Measurements from ENCODE around the gene RAD51B. TPM values are rescaled to one million over a fixed set of nuclear protein-coding genes. Genes with fewer than 3 reads are reported as not detected.

Gene RAD51B
- total RNA-seq, 1 experiment from 2014 or later, result 14.2 TPM

GRCh38 chr14:68684466-68685418, 865.2 kb downstream of the RAD51B start:
- TF ChIP-seq ZMAT4 (CRISPR knock-in tag; IDR thresholded peaks at IDR 0.05) (no peak), TEAD4 (CRISPR knock-in tag; IDR thresholded peaks at IDR 0.05) (no peak), SMAD4 (CRISPR knock-in tag; IDR thresholded peaks at IDR 0.05) (no peak), STAT6 (CRISPR knock-in tag; conservative IDR thresholded peaks at IDR 0.05; ENCODE audit: low read depth) (no peak), IRF1 (CRISPR knock-in tag; IDR thresholded peaks at IDR 0.05) (no peak), SP1 (CRISPR knock-in tag; conservative IDR thresholded peaks at IDR 0.05) (no peak), E2F5 (CRISPR knock-in tag; IDR thresholded peaks at IDR 0.05) (no peak), ZNF671 (CRISPR knock-in tag; IDR thresholded peaks at IDR 0.05) (no peak), ZNF219 (CRISPR knock-in tag; IDR thresholded peaks at IDR 0.05; ENCODE audit: borderline replicate concordance) (no peak), RORB (CRISPR knock-in tag; IDR thresholded peaks at IDR 0.05) (no peak), PRRX2 (CRISPR knock-in tag; IDR thresholded peaks at IDR 0.05) (no peak)
- TF ChIP-seq, protein P1, sequence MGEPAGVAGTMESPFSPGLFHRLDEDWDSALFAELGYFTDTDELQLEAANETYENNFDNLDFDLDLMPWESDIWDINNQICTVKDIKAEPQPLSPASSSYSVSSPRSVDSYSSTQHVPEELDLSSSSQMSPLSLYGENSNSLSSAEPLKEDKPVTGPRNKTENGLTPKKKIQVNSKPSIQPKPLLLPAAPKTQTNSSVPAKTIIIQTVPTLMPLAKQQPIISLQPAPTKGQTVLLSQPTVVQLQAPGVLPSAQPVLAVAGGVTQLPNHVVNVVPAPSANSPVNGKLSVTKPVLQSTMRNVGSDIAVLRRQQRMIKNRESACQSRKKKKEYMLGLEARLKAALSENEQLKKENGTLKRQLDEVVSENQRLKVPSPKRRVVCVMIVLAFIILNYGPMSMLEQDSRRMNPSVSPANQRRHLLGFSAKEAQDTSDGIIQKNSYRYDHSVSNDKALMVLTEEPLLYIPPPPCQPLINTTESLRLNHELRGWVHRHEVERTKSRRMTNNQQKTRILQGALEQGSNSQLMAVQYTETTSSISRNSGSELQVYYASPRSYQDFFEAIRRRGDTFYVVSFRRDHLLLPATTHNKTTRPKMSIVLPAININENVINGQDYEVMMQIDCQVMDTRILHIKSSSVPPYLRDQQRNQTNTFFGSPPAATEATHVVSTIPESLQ (CRISPR knock-in tag; IDR thresholded peaks at IDR 0.05), result no peak
- ChIA-PET POLR2A (no interaction called here), CTCF (no interaction called here)
- no peaks in the 10 kb centered on the region; the same call in 1 of the 2 replicates for H3K27me3 Mint-ChIP-seq (ENCODE audit: low read depth)
- peaks cover 4% of the 10 kb centered on the region; the same call in 1 of the 2 replicates for H3K9me3 Mint-ChIP-seq
- H3K27ac Mint-ChIP-seq, result no peak overlapping the region
- no peaks in the 10 kb centered on the region; the same call in 1 of the 2 replicates for H3K36me3 Mint-ChIP-seq
- no peak for DNase-seq (ENCODE audit: low spot score)
- ATAC-seq, result no peak
- no peak overlapping the region for H3K4me3 Mint-ChIP-seq
- peaks cover 45% of the 10 kb centered on the region for H3K4me1 Mint-ChIP-seq

- DNase-seq (ENCODE audit: low spot score) (no peak), ATAC-seq (no peak)
- ChIA-PET CTCF (interaction anchor here (0.7 kb wide), 1 partner anchor 31 kb away, joined by 3 read pairs; no protein-coding TSS in a partner anchor), POLR2A (no interaction called here)
- Mint-ChIP-seq H3K27me3 (ENCODE audit: low read depth) (no peaks in the 10 kb centered on the region; the same call in none of the 2 replicates), H3K36me3 (no peaks in the 10 kb centered on the region), H3K4me3 (no peak overlapping the region), H3K27ac (no peak overlapping the region), H3K4me1 (peaks cover 52% of the 10 kb centered on the region), H3K9me3 (no peaks in the 10 kb centered on the region)
- TF ChIP-seq ZBTB43 (CRISPR knock-in tag; IDR thresholded peaks at IDR 0.05), result no peak
- TF ChIP-seq ATF1 (CRISPR knock-in tag; IDR thresholded peaks at IDR 0.05), result no peak
- TF ChIP-seq ZNF138 (CRISPR knock-in tag; conservative IDR thresholded peaks at IDR 0.05), result no peak
- no peak for TF ChIP-seq E2F5 (CRISPR knock-in tag; IDR thresholded peaks at IDR 0.05)
- TF ChIP-seq FOXJ3 (CRISPR knock-in tag; IDR thresholded peaks at IDR 0.05; ENCODE audit: borderline replicate concordance), result no peak
- TF ChIP-seq, protein P2, sequence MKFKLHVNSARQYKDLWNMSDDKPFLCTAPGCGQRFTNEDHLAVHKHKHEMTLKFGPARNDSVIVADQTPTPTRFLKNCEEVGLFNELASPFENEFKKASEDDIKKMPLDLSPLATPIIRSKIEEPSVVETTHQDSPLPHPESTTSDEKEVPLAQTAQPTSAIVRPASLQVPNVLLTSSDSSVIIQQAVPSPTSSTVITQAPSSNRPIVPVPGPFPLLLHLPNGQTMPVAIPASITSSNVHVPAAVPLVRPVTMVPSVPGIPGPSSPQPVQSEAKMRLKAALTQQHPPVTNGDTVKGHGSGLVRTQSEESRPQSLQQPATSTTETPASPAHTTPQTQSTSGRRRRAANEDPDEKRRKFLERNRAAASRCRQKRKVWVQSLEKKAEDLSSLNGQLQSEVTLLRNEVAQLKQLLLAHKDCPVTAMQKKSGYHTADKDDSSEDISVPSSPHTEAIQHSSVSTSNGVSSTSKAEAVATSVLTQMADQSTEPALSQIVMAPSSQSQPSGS (CRISPR knock-in tag; IDR thresholded peaks at IDR 0.05; ENCODE audit: borderline replicate concordance, low read depth), result no peak
- TF ChIP-seq OVOL2 (CRISPR knock-in tag; IDR thresholded peaks at IDR 0.05; ENCODE audit: borderline replicate concordance), result no peak
- TF ChIP-seq CREM (CRISPR knock-in tag; IDR thresholded peaks at IDR 0.05), result no peak
Observed at GRCh38 chr14:68685419-68686204, 866.0 kb downstream of the RAD51B start.
